ENCODE results near the gene ZNF883. TPM values are rescaled to one million over a fixed set of nuclear protein-coding genes. Genes with fewer than 3 reads are reported as not detected.

The ZNF883 gene
- total RNA-seq, 3 donors from 2014 or later: 1.4 to 4.6 (median 2.6) TPM

GRCh38 chr9:112917047-112917986, 94.7 kb downstream of the ZNF883 start:
- H3K27ac ChIP-seq: no peak overlapping the region
- DNase-seq (ENCODE audit: low spot score in 2 of 2): no peak
- TF ChIP-seq POLR2AphosphoS5 (IDR thresholded peaks at IDR 0.05) (no peak), CTCF (IDR thresholded peaks at IDR 0.05) (no peak), POLR2A (IDR thresholded peaks at IDR 0.05) (no peak)
- intact Hi-C loops (cut with DNase I; ENCODE audit: low total_unique reads): no loop called here
- H3K36me3 ChIP-seq: no peaks in the 10 kb centered on the region
- no peaks in the 10 kb centered on the region for H3K27me3 ChIP-seq
- no peaks in the 10 kb centered on the region for H3K4me1 ChIP-seq
- H3K4me3 ChIP-seq: no peak overlapping the region
- H3K9me3 ChIP-seq: no peaks in the 10 kb centered on the region

GRCh38 chr9:112914524-112914923, 97.5 kb downstream of the ZNF883 start:
- intact Hi-C loops (cut with DNase I; ENCODE audit: low total_unique reads): no loop called here
- TF ChIP-seq POLR2AphosphoS5 (IDR thresholded peaks at IDR 0.05) (no peak), CTCF (IDR thresholded peaks at IDR 0.05) (no peak), POLR2A (IDR thresholded peaks at IDR 0.05) (no peak)
- H3K27ac ChIP-seq: no peak overlapping the region
- H3K4me1 ChIP-seq: no peaks in the 10 kb centered on the region
- H3K4me3 ChIP-seq: no peak overlapping the region
- H3K27me3 ChIP-seq: no peaks in the 10 kb centered on the region
- no peak for DNase-seq (ENCODE audit: low spot score in 2 of 2)
- H3K36me3 ChIP-seq: no peaks in the 10 kb centered on the region
- no peaks in the 10 kb centered on the region for H3K9me3 ChIP-seq

DNA sequence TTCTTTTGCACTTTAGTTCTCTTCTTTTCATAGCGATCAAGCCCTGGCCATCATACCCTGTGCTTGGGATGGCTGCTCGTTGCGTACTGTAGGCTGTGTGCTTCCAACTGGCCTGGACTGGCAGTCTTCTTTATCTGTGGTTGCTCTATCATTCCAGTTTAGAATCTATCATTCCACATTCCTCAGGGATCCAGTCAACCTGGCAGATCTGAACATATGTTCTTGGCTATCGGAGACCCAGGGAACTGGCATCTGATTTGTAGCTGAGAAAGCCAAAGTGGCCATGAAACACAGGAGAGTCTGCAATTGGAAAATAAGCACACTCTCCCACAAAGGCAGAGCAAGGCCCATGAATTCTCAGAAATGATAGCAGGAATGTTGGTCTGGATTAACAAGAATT, 98.7 kb downstream of the ZNF883 start:
- no peak for DNase-seq (ENCODE audit: low spot score in 2 of 2)
- Histone ChIP-seq H3K4me1 (no peaks in the 10 kb centered on the region), H3K36me3 (no peaks in the 10 kb centered on the region), H3K9me3 (no peaks in the 10 kb centered on the region), H3K27me3 (no peaks in the 10 kb centered on the region), H3K4me3 (no peak overlapping the region), H3K27ac (no peak overlapping the region)
- TF ChIP-seq CTCF (IDR thresholded peaks at IDR 0.05) (no peak), POLR2AphosphoS5 (IDR thresholded peaks at IDR 0.05) (no peak), POLR2A (IDR thresholded peaks at IDR 0.05) (no peak)
- intact Hi-C loops (cut with DNase I; ENCODE audit: low total_unique reads): no loop called here

DNA sequence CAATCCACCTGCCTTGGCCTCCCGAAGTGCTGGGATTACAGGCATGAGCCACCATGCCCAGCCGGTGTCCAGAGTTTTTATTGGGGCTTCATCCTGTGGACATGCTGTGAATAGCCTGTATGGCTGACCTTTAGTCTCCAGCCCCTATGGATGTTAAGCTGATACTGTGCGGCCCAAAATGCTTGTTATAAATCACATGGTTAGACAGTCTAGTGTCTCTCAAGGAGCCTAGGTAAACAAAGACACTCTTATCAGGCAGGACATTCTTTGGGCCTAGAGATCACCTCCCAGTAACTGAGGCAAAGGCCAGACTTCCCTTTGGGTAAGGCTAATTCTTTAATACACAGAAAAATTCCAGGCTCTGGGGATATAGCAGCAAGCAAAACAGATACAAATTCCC, 99.4 kb downstream of the ZNF883 start:
- H3K36me3 ChIP-seq: no peaks in the 10 kb centered on the region
- H3K4me3 ChIP-seq: no peak overlapping the region
- no peak for DNase-seq (ENCODE audit: low spot score in 2 of 2)
- H3K9me3 ChIP-seq: no peaks in the 10 kb centered on the region
- TF ChIP-seq POLR2A (IDR thresholded peaks at IDR 0.05) (no peak), CTCF (IDR thresholded peaks at IDR 0.05) (no peak), POLR2AphosphoS5 (IDR thresholded peaks at IDR 0.05) (no peak)
- H3K27ac ChIP-seq: no peak overlapping the region
- intact Hi-C loops (cut with DNase I; ENCODE audit: low total_unique reads): no loop called here
- H3K27me3 ChIP-seq: no peaks in the 10 kb centered on the region
- no peaks in the 10 kb centered on the region for H3K4me1 ChIP-seq

DNA sequence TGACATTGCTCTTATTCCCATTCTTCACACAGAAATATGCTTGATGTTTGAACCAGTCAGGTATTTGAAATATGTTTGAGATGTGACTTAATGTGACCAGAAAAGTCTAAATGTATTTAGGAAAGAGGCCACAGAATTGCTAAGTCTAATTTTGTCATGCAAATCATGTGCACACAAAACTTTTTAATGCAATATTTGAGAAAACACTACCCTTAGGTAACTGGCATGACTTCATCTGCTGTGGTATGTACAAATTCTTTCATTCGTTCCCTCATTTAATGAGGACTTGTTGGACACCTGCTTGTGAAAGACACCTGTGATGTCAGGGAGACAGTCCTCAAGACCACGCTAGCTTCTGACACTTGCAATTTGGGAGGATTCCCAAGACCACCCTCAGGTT, 100.3 kb downstream of the ZNF883 start:
- Histone ChIP-seq H3K27ac (no peak overlapping the region), H3K9me3 (no peaks in the 10 kb centered on the region), H3K27me3 (no peaks in the 10 kb centered on the region), H3K4me3 (no peak overlapping the region), H3K36me3 (no peaks in the 10 kb centered on the region), H3K4me1 (no peaks in the 10 kb centered on the region)
- intact Hi-C loops (cut with DNase I; ENCODE audit: low total_unique reads): no loop called here
- TF ChIP-seq POLR2A (IDR thresholded peaks at IDR 0.05) (no peak), CTCF (IDR thresholded peaks at IDR 0.05) (no peak), POLR2AphosphoS5 (IDR thresholded peaks at IDR 0.05) (no peak)
- no peak for DNase-seq (ENCODE audit: low spot score in 2 of 2)

Measured in breast epithelium (tissue), 4 donors.